HepG2 (cell line): ENCODE results near the gene CDK6. TPM values are rescaled to one million over a fixed set of nuclear protein-coding genes. Genes with fewer than 3 reads are reported as not detected.
A peak's percentile ranks its signal among the peaks of the same experiment; 100 is the strongest.

ENCODE experiments used
- ATAC-seq: fragments of 200-7000 bp; cut with Tn5 transposase; 3 replicates; pipeline ENCODE4 v1.9.1; 2020; ENCODE audit warnings: mild to moderate bottlenecking, moderate library complexity
- BruUV-seq: library from RNA; stranded (reverse); fragments of 400-500 nt; replicated peaks from 2 replicates; lab custom pipeline; 2021; lab: Mats Ljungman, UMichigan
- CTCF ChIA-PET: fragments of 300-600 bp; formaldehyde crosslinking; extraction: SDS; loops from one replicate; lab custom pipeline; 2021; ENCODE audit warnings: low total read pairs, inconsistent platforms, low intra/inter-chr PET ratio; lab: Yijun Ruan, JAX
- POLR2A ChIA-PET: fragments of 350-600 bp; sonication (Branson Sonifier 250); formaldehyde crosslinking; loops from one replicate; lab custom pipeline; 2020; ENCODE audit warnings: antibody characterized with exemption, inconsistent platforms; lab: Yijun Ruan, JAX
- DNase-seq: peaks from one replicate; pipeline ENCODE4 v3.0.0-alpha.2; 2015; ENCODE audit warnings: low spot score
- FAIRE-seq: peaks from 3 replicates; lab custom pipeline; 2011; peaks lifted over from hg19 to GRCh38; lab: Jason Lieb, UNC
- H2AFZ ChIP-seq: one replicate; pipeline ENCODE4 v1.6.1; 2011; ENCODE audit warnings: low read length, inconsistent platforms
- H3K27ac ChIP-seq: fragments of 300-600 bp; 3 replicates; pipeline ENCODE4 v1.8.0; 2011; ENCODE audit warnings: mixed run types, mild to moderate bottlenecking, mixed read lengths, low read length, inconsistent platforms; ENCODE audit not compliant: insufficient read depth; ENCODE audit errors: extremely low read length
- H3K27me3 ChIP-seq, 2 experiments: fragments of 200-600 bp in 1 of 2; 2 replicates in 1 of 2; 3 replicates in 1 of 2; pipeline versions ENCODE4 v1.6.0 to v1.8.0; 2011; ENCODE audit warnings: low read length in 2 of 2, mild to moderate bottlenecking in 2 of 2, moderate library complexity in 2 of 2, inconsistent platforms in 1 of 2; ENCODE audit not compliant: insufficient read depth in 2 of 2, control insufficient read depth in 1 of 2
- H3K36me3 ChIP-seq, 2 experiments: fragments of 200-600 bp in 1 of 2; replicated peaks in 1 of 2; 2 replicates in 1 of 2; 3 replicates in 1 of 2; pipeline versions ENCODE4 v1.5.1 to v1.8.0; 2011; ENCODE audit warnings: low read length in 2 of 2, inconsistent platforms in 1 of 2; ENCODE audit not compliant: insufficient read depth in 2 of 2, control insufficient read depth in 1 of 2
- H3K4me1 ChIP-seq: 2 replicates; pipeline ENCODE4 v1.5.1; 2012; ENCODE audit warnings: low read length, inconsistent platforms; ENCODE audit not compliant: insufficient read depth
- H3K4me2 ChIP-seq: 2 replicates; pipeline ENCODE4 v1.6.0; 2011; ENCODE audit warnings: low read depth, low read length, inconsistent platforms
- H3K4me3 ChIP-seq, 3 experiments: fragments of 200-600 bp in 1 of 3; sonication (generic), shearing (Covaris generic) in 1 of 3; replicated peaks in 1 of 3; 2 replicates each; pipeline ENCODE4 v1.5.1; 2011 to 2016; ENCODE audit warnings: low read length in 3 of 3, inconsistent platforms in 2 of 3, low read depth in 2 of 3, mild to moderate bottlenecking in 2 of 3, control low read depth in 1 of 3, mixed read lengths in 1 of 3; ENCODE audit not compliant: insufficient read depth in 1 of 3
- H3K79me2 ChIP-seq: one replicate; pipeline ENCODE4 v1.6.1; 2011; ENCODE audit warnings: low read length, inconsistent platforms; ENCODE audit not compliant: insufficient read depth
- H3K9ac ChIP-seq: 2 replicates; pipeline ENCODE4 v1.6.0; 2011; ENCODE audit warnings: mild to moderate bottlenecking, low read depth, low read length, inconsistent platforms; ENCODE audit not compliant: insufficient read depth
- H3K9me3 ChIP-seq: 2 replicates; pipeline ENCODE4 v1.5.1; 2012; ENCODE audit warnings: mild to moderate bottlenecking, low read length
- H4K20me1 ChIP-seq: 2 replicates; pipeline ENCODE4 v1.6.0; 2011; ENCODE audit warnings: inconsistent platforms, mild to moderate bottlenecking, low read length, moderate library complexity; ENCODE audit not compliant: insufficient read depth
- MAFF ChIP-seq: IDR thresholded peaks from 2 replicates; pipeline ENCODE4 v1.6.1; 2011; ENCODE audit warnings: low read depth, low read length, improper control_type of control experiment
- MAFK ChIP-seq, 2 experiments: IDR thresholded peaks in 1 of 2; conservative IDR thresholded peaks in 1 of 2; 2 replicates each; pipeline ENCODE4 v1.6.1; 2011; ENCODE audit warnings: improper control_type of control experiment in 2 of 2, low read length in 2 of 2
- MEIS1 ChIP-seq: sonication (generic); formaldehyde crosslinking; IDR thresholded peaks from 2 replicates; pipeline ENCODE4 v1.9.0; 2021; ENCODE audit warnings: mild to moderate bottlenecking, missing genetic modification reagents, moderate library complexity, borderline replicate concordance
- RBM22 ChIP-seq: fragments of 200-400 bp; formaldehyde crosslinking; optimal IDR thresholded peaks from 2 replicates; pipeline ENCODE3; 2017; ENCODE audit warnings: mild to moderate bottlenecking, low read length, moderate library complexity
- TIGD3 ChIP-seq: sonication (generic); formaldehyde crosslinking; IDR thresholded peaks from 2 replicates; pipeline ENCODE4 v1.5.1; 2020; ENCODE audit warnings: mild to moderate bottlenecking, missing genetic modification reagents, borderline replicate concordance
- ZKSCAN1 ChIP-seq: fragments of 150-350 bp; IDR thresholded peaks from 2 replicates; pipeline ENCODE4 v1.6.1; 2014; ENCODE audit warnings: low read length
- ZNF24 ChIP-seq: fragments of 450-650 bp; IDR thresholded peaks from 2 replicates; pipeline ENCODE4 v1.6.1; 2017; ENCODE audit warnings: antibody characterized with exemption, mild to moderate bottlenecking
- ZNF766 ChIP-seq: sonication (generic); formaldehyde crosslinking; IDR thresholded peaks from 2 replicates; pipeline ENCODE4 v1.5.0; 2020; ENCODE audit warnings: missing genetic modification reagents, borderline replicate concordance
- WGBS: methylation state at CpG from one replicate; pipeline ENCODE4 v1.1.6; 2017; ENCODE audit warnings: low lambda C conversion rate; 5-methylcytosine and 5-hydroxymethylcytosine counted together
- in situ Hi-C: cut with HindIII; loops from 2 replicates; pipeline ENCODE4 v1.10.0; 2017; ENCODE audit warnings: low pct_unique_long_range_greater_than_20kb; ENCODE audit not compliant: extremely low pct_ligation_motif_present
- intact Hi-C: fragments of 100-400 bp; cut with micrococcal nuclease; formaldehyde crosslinking; loops from one replicate; pipeline ENCODE4 v1.10.0; 2022; ENCODE audit not compliant: unreplicated experiment
- polyA plus RNA-seq, 8 experiments: library from polyadenylated mRNA; depleted of rRNA in 3 of 8; stranded (reverse) in 7 of 8; unstranded in 1 of 8; fragments of >200 nt; fragmentation: Illumina TruSeq in 4 of 8; extraction: Trizol in 4 of 8; gene quantifications; 2 replicates each; pipeline versions ENCODE4 v1.2.1 to v1.2.3, GENCODE V29; 2011 to 2016; ENCODE audit warnings: low read depth in 4 of 8, missing spikeins in 1 of 8, mixed read lengths in 1 of 8; ENCODE audit not compliant: insufficient read depth in 1 of 8
- total RNA-seq, 5 experiments: library from RNA; depleted of rRNA; stranded (reverse); fragments of >200 nt; fragmentation: Illumina TruSeq; extraction: Trizol; gene quantifications; 2 replicates each; pipeline ENCODE4 v1.2.3, GENCODE V29; 2016; ENCODE audit warnings: low read depth in 1 of 5

CDK6 gene
- total and polyA plus RNA-seq, 2 of the 13 experiments (the other 11 are each of a cell fraction or from before 2014, with no cell fraction given), result 34.6 to 90.8 TPM

- Histone ChIP-seq H4K20me1 (peaks cover 68% of the 10 kb centered on the region), H3K27me3 (no peaks in the 10 kb centered on the region), H3K4me2 (no peak overlapping the region), H3K9me3 (no peaks in the 10 kb centered on the region), H3K4me3 (no peak overlapping the region), H3K9ac (no peak overlapping the region), H3K27ac (no peak overlapping the region), H3K4me1 (peaks cover 91% of the 10 kb centered on the region), H2AFZ (no peak overlapping the region), H3K36me3 (peaks cover 2 to 5% of the 10 kb centered on the region in 2 experiments; a peak in 4 of 5 replicates), H3K79me2 (peaks cover 97% of the 10 kb centered on the region)
- no peak for ATAC-seq
- intact Hi-C loops (no loop called here), in situ Hi-C loops (no loop called here)
- CTCF ChIA-PET, result no interaction called here
- DNase-seq, result no peak
- POLR2A ChIA-PET, result no interaction called here
- BruUV-seq, result no TSS peak
- TF ChIP-seq MAFK (conservative IDR thresholded peaks at IDR 0.05 in 1 of 2, IDR thresholded peaks at IDR 0.05 in 1 of 2; ENCODE audit: low read length in 2 of 2) (peak; percentile 76 to 81), MAFF (peak; percentile 72; the same call in 1 of the 2 replicates), ZKSCAN1 (no peak), RBM22 (peak; percentile 24)
- no peak for FAIRE-seq
- WGBS, result 82% methylated on average over 4 of the region's 4 CpGs
Observed at GRCh38 chr7:92813390-92814024, 22.9 kb downstream of the CDK6 start.

- Histone ChIP-seq H4K20me1 (peaks cover 45% of the 10 kb centered on the region), H3K4me3 (no peak overlapping the region), H3K36me3 (peaks cover 2 to 12% of the 10 kb centered on the region in 2 experiments; a peak in 4 of 5 replicates), H3K27ac (no peak overlapping the region), H2AFZ (no peak overlapping the region), H3K79me2 (peaks cover 97% of the 10 kb centered on the region), H3K9ac (no peak overlapping the region), H3K9me3 (no peaks in the 10 kb centered on the region), H3K4me1 (peaks cover 75% of the 10 kb centered on the region), H3K4me2 (no peak overlapping the region), H3K27me3 (no peaks in the 10 kb centered on the region)
- in situ Hi-C loops, result no loop called here
- CTCF ChIA-PET, result no interaction called here
- FAIRE-seq, result no peak
- ATAC-seq, result no peak
- BruUV-seq, result no TSS peak
- TF ChIP-seq MEIS1 (no peak), ZNF766 (CRISPR knock-in tag) (no peak), RBM22 (peak; percentile 17), TIGD3 (CRISPR knock-in tag) (no peak), ZNF24 (no peak)
- intact Hi-C loops, result no loop called here
- 95% methylated on average over 6 of the region's 6 CpGs for WGBS
- POLR2A ChIA-PET, result no interaction called here
- no peak for DNase-seq
Observed at GRCh38 chr7:92811158-92811557, 25.2 kb downstream of the CDK6 start.
